ENCODE data around the gene ITSN2.

Gene ITSN2

GRCh38 chr2:24332791-24333540 is 27.4 kb downstream of the ITSN2 start:
- no peak for DNase-seq

- no peak for DNase-seq
Observed at GRCh38 chr2:24330161-24330560, 30.2 kb downstream of the ITSN2 start.

GRCh38 chr2:24329700-24330099 is 30.6 kb downstream of the ITSN2 start:
- DNase-seq: no peak

GRCh38 chr2:24328010-24328409 is 32.3 kb downstream of the ITSN2 start:
- DNase-seq: no peak

- no peak for DNase-seq
Observed at GRCh38 chr2:24317491-24317920, 42.8 kb downstream of the ITSN2 start.

GRCh38 chr2:24315669-24316068 is 44.7 kb downstream of the ITSN2 start:
- DNase-seq: no peak

- no peak for DNase-seq
Observed at GRCh38 chr2:24313744-24314632, 46.3 kb downstream of the ITSN2 start.

- no peak for DNase-seq
Observed at GRCh38 chr2:24307961-24308360, 52.4 kb downstream of the ITSN2 start.

GRCh38 chr2:24304631-24305030 is 55.7 kb downstream of the ITSN2 start:
- no peak for DNase-seq

GRCh38 chr2:24304098-24304497 is 56.2 kb downstream of the ITSN2 start:
- DNase-seq: no peak

GRCh38 chr2:24301599-24301998 is 58.7 kb downstream of the ITSN2 start:
- no peak for DNase-seq

- DNase-seq: no peak
Observed at GRCh38 chr2:24297663-24298062, 62.7 kb downstream of the ITSN2 start.

GRCh38 chr2:24287171-24287570 is 73.2 kb downstream of the ITSN2 start:
- DNase-seq: no peak

- no peak for DNase-seq
Observed at GRCh38 chr2:24285484-24286152, 74.7 kb downstream of the ITSN2 start.

GRCh38 chr2:24280645-24281044 is 79.7 kb downstream of the ITSN2 start:
- no peak for DNase-seq

GRCh38 chr2:24280161-24280560 is 80.2 kb downstream of the ITSN2 start:
- no peak for DNase-seq

GRCh38 chr2:24276349-24276899 is 83.9 kb downstream of the ITSN2 start:
- no peak for DNase-seq

GRCh38 chr2:24274809-24275208 is 85.5 kb downstream of the ITSN2 start:
- DNase-seq: no peak

GRCh38 chr2:24273598-24273997 is 86.7 kb downstream of the ITSN2 start:
- no peak for DNase-seq

GRCh38 chr2:24272907-24273306 is 87.4 kb downstream of the ITSN2 start:
- no peak for DNase-seq

GRCh38 chr2:24272161-24272802 is 88.1 kb downstream of the ITSN2 start:
- no peak for DNase-seq

- DNase-seq: no peak
Observed at GRCh38 chr2:24269265-24269664, 91.1 kb downstream of the ITSN2 start.

- DNase-seq: no peak
Observed at GRCh38 chr2:24265212-24265611, 95.1 kb downstream of the ITSN2 start.

Data from stimulated activated naive CD4-positive, alpha-beta T cell (primary cell).